ENCODE results near the gene NHLRC1. TPM values are rescaled to one million over a fixed set of nuclear protein-coding genes. Genes with fewer than 3 reads are reported as not detected.

The NHLRC1 gene
- total and polyA plus RNA-seq, 2 of the 13 experiments (the other 11 are each of a cell fraction or from before 2014, with no cell fraction given), result 0.04 to 0.11 TPM

DNA sequence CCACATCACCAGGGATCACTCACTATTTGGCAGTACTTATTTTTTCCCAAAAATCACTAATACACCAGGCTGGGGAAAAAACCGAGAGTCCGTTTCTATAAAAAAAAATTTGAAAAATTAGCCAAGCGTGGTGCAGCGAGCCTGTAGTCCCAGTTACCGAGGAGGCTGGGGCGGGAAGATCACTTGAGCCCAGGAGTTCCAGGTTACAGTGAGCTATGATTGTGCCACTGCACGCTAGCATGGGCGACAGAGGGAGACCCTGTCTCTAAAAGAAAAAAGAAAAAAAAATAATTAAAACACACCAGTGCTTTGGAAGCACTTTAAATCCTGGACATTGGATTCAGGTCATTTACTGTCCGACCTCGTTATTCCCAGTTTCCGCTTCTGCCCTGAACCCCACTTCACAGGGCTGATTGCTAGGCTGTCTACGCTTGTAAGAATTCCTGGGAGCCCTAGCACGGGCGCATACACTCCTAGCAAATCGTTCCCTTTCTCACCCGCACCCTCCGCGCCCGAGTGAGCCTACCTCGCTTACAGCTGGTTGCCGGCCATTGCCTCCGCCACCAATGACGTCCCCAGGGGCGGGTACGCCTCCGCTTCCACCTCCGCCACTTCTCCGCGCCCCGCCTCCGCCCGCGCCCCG, 32.2 kb upstream of the NHLRC1 start, which contains the start of gene TPMT (continued):
- peak; percentile 41 for TF ChIP-seq IKZF4 (CRISPR knock-in tag; IDR thresholded peaks at IDR 0.05; ENCODE audit: borderline replicate concordance, low read depth, not compliant biosample characterization)
- TF ChIP-seq RAD21 (CRISPR knock-in tag; IDR thresholded peaks at IDR 0.05), result 0 out of 2 replicates have a peak, but pooled peaks have one; percentile 36
- TF ChIP-seq ZNF530 (CRISPR knock-in tag; IDR thresholded peaks at IDR 0.05; ENCODE audit: low read depth), result no peak
- peak; percentile 67 for TF ChIP-seq ZNF879 (CRISPR knock-in tag; IDR thresholded peaks at IDR 0.05)
- TF ChIP-seq JDP2 (CRISPR knock-in tag; IDR thresholded peaks at IDR 0.05; ENCODE audit: borderline replicate concordance), result no peak
- peak; percentile 3 for TF ChIP-seq ELF3 (CRISPR knock-in tag; IDR thresholded peaks at IDR 0.05)
- no peak for TF ChIP-seq ZFP82 (CRISPR knock-in tag; IDR thresholded peaks at IDR 0.05; ENCODE audit: borderline replicate concordance)
- TF ChIP-seq SRF (IDR thresholded peaks at IDR 0.05; ENCODE audit: low read depth, low read length), result no peak
- no peak for TF ChIP-seq TEAD3 (CRISPR knock-in tag; optimal IDR thresholded peaks at IDR 0.05; ENCODE audit: borderline replicate concordance)
- no peak for TF ChIP-seq ZNF335 (CRISPR knock-in tag; IDR thresholded peaks at IDR 0.05)
- TF ChIP-seq PHF8 (CRISPR knock-in tag; IDR thresholded peaks at IDR 0.05), result peak; percentile 74
- TF ChIP-seq RAD51 (IDR thresholded peaks at IDR 0.05; ENCODE audit: borderline replicate concordance), result no peak
- peak; percentile 30; the same call in 1 of the 2 replicates for TF ChIP-seq SP2 (CRISPR knock-in tag; IDR thresholded peaks at IDR 0.05)
- TF ChIP-seq SP140L (CRISPR knock-in tag; IDR thresholded peaks at IDR 0.05; ENCODE audit: borderline replicate concordance), result 0 out of 2 replicates have a peak, but pooled peaks have one; percentile 20
- no peak for TF ChIP-seq RBM22 (optimal IDR thresholded peaks at IDR 0.05; ENCODE audit: low read length)
- no peak for TF ChIP-seq RFX5 (IDR thresholded peaks at IDR 0.05; ENCODE audit: low read depth, low read length)
- TF ChIP-seq KLF16 (CRISPR knock-in tag; IDR thresholded peaks at IDR 0.05), result peak in 1 of 2 experiments; percentile 29; a peak in 2 of 4 replicates
- peak; percentile 39; the same call in 1 of the 2 replicates for TF ChIP-seq NFYC (CRISPR knock-in tag; IDR thresholded peaks at IDR 0.05)
- 0 out of 2 replicates have a peak, but pooled peaks have one; percentile 30 for TF ChIP-seq THAP11 (CRISPR knock-in tag; IDR thresholded peaks at IDR 0.05)
- peak; percentile 70 for TF ChIP-seq KMT2B (CRISPR knock-in tag; IDR thresholded peaks at IDR 0.05)
- 0 out of 2 replicates have a peak, but pooled peaks have one; percentile 14 for TF ChIP-seq HMG20A (CRISPR knock-in tag; IDR thresholded peaks at IDR 0.05; ENCODE audit: borderline replicate concordance)
- TF ChIP-seq, protein P1, sequence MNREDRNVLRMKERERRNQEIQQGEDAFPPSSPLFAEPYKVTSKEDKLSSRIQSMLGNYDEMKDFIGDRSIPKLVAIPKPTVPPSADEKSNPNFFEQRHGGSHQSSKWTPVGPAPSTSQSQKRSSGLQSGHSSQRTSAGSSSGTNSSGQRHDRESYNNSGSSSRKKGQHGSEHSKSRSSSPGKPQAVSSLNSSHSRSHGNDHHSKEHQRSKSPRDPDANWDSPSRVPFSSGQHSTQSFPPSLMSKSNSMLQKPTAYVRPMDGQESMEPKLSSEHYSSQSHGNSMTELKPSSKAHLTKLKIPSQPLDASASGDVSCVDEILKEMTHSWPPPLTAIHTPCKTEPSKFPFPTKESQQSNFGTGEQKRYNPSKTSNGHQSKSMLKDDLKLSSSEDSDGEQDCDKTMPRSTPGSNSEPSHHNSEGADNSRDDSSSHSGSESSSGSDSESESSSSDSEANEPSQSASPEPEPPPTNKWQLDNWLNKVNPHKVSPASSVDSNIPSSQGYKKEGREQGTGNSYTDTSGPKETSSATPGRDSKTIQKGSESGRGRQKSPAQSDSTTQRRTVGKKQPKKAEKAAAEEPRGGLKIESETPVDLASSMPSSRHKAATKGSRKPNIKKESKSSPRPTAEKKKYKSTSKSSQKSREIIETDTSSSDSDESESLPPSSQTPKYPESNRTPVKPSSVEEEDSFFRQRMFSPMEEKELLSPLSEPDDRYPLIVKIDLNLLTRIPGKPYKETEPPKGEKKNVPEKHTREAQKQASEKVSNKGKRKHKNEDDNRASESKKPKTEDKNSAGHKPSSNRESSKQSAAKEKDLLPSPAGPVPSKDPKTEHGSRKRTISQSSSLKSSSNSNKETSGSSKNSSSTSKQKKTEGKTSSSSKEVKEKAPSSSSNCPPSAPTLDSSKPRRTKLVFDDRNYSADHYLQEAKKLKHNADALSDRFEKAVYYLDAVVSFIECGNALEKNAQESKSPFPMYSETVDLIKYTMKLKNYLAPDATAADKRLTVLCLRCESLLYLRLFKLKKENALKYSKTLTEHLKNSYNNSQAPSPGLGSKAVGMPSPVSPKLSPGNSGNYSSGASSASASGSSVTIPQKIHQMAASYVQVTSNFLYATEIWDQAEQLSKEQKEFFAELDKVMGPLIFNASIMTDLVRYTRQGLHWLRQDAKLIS (CRISPR knock-in tag; IDR thresholded peaks at IDR 0.05), result 0 out of 2 replicates have a peak, but pooled peaks have one; percentile 13
- no peak; the same call in 1 of the 2 replicates for TF ChIP-seq ZNF747 (CRISPR knock-in tag; IDR thresholded peaks at IDR 0.05; ENCODE audit: borderline replicate concordance)
- TF ChIP-seq POLR2A (IDR thresholded peaks at IDR 0.05; ENCODE audit: insufficient read depth in 1 of 2, low read depth in 2 of 2, low read length in 2 of 2), result peak; percentile 81 to 92
- 0 out of 2 replicates have a peak, but pooled peaks have one; percentile 18 for TF ChIP-seq NR2F2 (IDR thresholded peaks at IDR 0.05; ENCODE audit: borderline replicate concordance, low read depth)
- 0 out of 2 replicates have a peak, but pooled peaks have one; percentile 65 for TF ChIP-seq TBX3 (IDR thresholded peaks at IDR 0.05; ENCODE audit: borderline replicate concordance)
- TF ChIP-seq POGZ (CRISPR knock-in tag; IDR thresholded peaks at IDR 0.05), result no peak; the same call in 1 of the 2 replicates
- TF ChIP-seq, protein P2, sequence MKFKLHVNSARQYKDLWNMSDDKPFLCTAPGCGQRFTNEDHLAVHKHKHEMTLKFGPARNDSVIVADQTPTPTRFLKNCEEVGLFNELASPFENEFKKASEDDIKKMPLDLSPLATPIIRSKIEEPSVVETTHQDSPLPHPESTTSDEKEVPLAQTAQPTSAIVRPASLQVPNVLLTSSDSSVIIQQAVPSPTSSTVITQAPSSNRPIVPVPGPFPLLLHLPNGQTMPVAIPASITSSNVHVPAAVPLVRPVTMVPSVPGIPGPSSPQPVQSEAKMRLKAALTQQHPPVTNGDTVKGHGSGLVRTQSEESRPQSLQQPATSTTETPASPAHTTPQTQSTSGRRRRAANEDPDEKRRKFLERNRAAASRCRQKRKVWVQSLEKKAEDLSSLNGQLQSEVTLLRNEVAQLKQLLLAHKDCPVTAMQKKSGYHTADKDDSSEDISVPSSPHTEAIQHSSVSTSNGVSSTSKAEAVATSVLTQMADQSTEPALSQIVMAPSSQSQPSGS (CRISPR knock-in tag; IDR thresholded peaks at IDR 0.05), result peak; percentile 49; the same call in 1 of the 2 replicates
